GM12878 (cell line): ENCODE results near the gene RREB1. TPM values are rescaled to one million over a fixed set of nuclear protein-coding genes. Genes with fewer than 3 reads are reported as not detected.

Source experiments
- ATAC-seq: fragments of 200-7000 bp; cut with Tn5 transposase; 3 replicates; pipeline ENCODE4 v1.9.1; 2020; ENCODE audit warnings: mild to moderate bottlenecking, moderate library complexity
- BruUV-seq: library from RNA; stranded (reverse); fragments of 400-500 nt; replicated peaks from 2 replicates; lab custom pipeline; 2021; lab: Mats Ljungman, UMichigan
- CTCF ChIA-PET: fragments of 300-600 bp; sonication (Branson Sonifier 250); formaldehyde crosslinking; extraction: SDS; loops from one replicate; lab custom pipeline; 2021; ENCODE audit warnings: inconsistent platforms; lab: Yijun Ruan, JAX
- POLR2A ChIA-PET: fragments of 350-600 bp; formaldehyde crosslinking; extraction: SDS; loops from one replicate; lab custom pipeline; 2021; ENCODE audit warnings: inconsistent platforms; lab: Charles Lee
- RAD21 ChIA-PET: fragments of 300-600 bp; sonication (Branson Sonifier 250); formaldehyde crosslinking; loops from one replicate; lab custom pipeline; 2023; ENCODE audit warnings: antibody characterized with exemption; ENCODE audit not compliant: unreplicated experiment; lab: Charles Lee
- SMC1A ChIA-PET: fragments of 300-600 bp; sonication (Branson Sonifier 250); formaldehyde crosslinking; loops from one replicate; lab custom pipeline; 2023; ENCODE audit not compliant: unreplicated experiment, uncharacterized antibody; lab: Charles Lee
- DNase-seq: peaks from one replicate; pipeline ENCODE4 v3.0.0-alpha.2; 2011; ENCODE audit warnings: low read depth, low spot score
- FAIRE-seq: peaks from 3 replicates; lab custom pipeline; 2011; peaks lifted over from hg19 to GRCh38; lab: Jason Lieb, UNC
- H2AFZ ChIP-seq: 2 replicates; pipeline ENCODE4 v1.6.0; 2011; ENCODE audit warnings: low read depth, low read length, control low read depth; ENCODE audit not compliant: control insufficient read depth
- H3K27ac ChIP-seq: 2 replicates; pipeline ENCODE4 v1.5.1; 2011; ENCODE audit warnings: control low read depth; ENCODE audit not compliant: control insufficient read depth, insufficient read depth
- H3K27me3 ChIP-seq, 2 experiments: replicated peaks in 1 of 2; 2 replicates each; pipeline versions ENCODE4 v1.6.0 to v1.6.1; 2011; ENCODE audit warnings: low read length in 1 of 2; ENCODE audit not compliant: control insufficient read depth in 2 of 2, insufficient read depth in 2 of 2
- H3K36me3 ChIP-seq, 2 experiments: 2 replicates each; pipeline ENCODE4 v1.5.1; 2011; ENCODE audit warnings: low read length in 1 of 2; ENCODE audit not compliant: control insufficient read depth in 2 of 2, insufficient read depth in 2 of 2
- H3K4me1 ChIP-seq: 2 replicates; pipeline ENCODE4 v1.6.1; 2011; ENCODE audit warnings: mild to moderate bottlenecking, low read length, moderate library complexity, mixed read lengths; ENCODE audit not compliant: control insufficient read depth, insufficient read depth
- H3K4me2 ChIP-seq: 2 replicates; pipeline ENCODE4 v1.6.0; 2011; ENCODE audit warnings: control low read depth; ENCODE audit not compliant: control insufficient read depth, insufficient read depth
- H3K4me3 ChIP-seq: fragments of 200-600 bp; sonication (generic); 2 replicates; pipeline ENCODE4 v1.5.1; 2016
- H3K79me2 ChIP-seq: 2 replicates; pipeline ENCODE4 v1.6.0; 2011; ENCODE audit warnings: low read length; ENCODE audit not compliant: control insufficient read depth, insufficient read depth
- H3K9ac ChIP-seq: 2 replicates; pipeline ENCODE4 v1.8.0; 2011; ENCODE audit warnings: low read length, control low read depth, mixed read lengths; ENCODE audit not compliant: control insufficient read depth, insufficient read depth
- H3K9me3 ChIP-seq: replicated peaks from 3 replicates; pipeline ENCODE4 v1.5.1; 2011; ENCODE audit warnings: mild to moderate bottlenecking, low read length; ENCODE audit not compliant: control insufficient read depth, insufficient read depth
- H4K20me1 ChIP-seq: 2 replicates; pipeline ENCODE4 v1.6.0; 2011; ENCODE audit not compliant: control insufficient read depth, insufficient read depth
- BMI1 ChIP-seq: fragments of 450-650 bp; IDR thresholded peaks from 2 replicates; pipeline ENCODE4 v1.6.1; 2016; ENCODE audit warnings: mild to moderate bottlenecking, moderate library complexity, borderline replicate concordance
- CHD4 ChIP-seq: fragments of 200-600 bp; sonication (generic); IDR thresholded peaks from 2 replicates; pipeline ENCODE4 v1.6.1; 2016; ENCODE audit warnings: mild to moderate bottlenecking
- GATAD2B ChIP-seq: fragments of 450-650 bp; conservative IDR thresholded peaks from 2 replicates; pipeline ENCODE4 v1.6.1; 2017; ENCODE audit warnings: low read depth, mild to moderate bottlenecking, moderate library complexity
- HDAC2 ChIP-seq: fragments of 200-600 bp; sonication (generic); IDR thresholded peaks from 2 replicates; pipeline ENCODE4 v1.6.1; 2017
- JUND ChIP-seq: IDR thresholded peaks from 2 replicates; pipeline ENCODE4 v1.6.1; 2012; ENCODE audit warnings: low read depth, mild to moderate bottlenecking, low read length, improper control_type of control experiment, moderate library complexity
- MTA2 ChIP-seq: fragments of 450-650 bp; IDR thresholded peaks from 2 replicates; pipeline ENCODE4 v1.6.1; 2016; ENCODE audit warnings: low read depth, mild to moderate bottlenecking, moderate library complexity
- MYB ChIP-seq: fragments of 150-350 bp; IDR thresholded peaks from 2 replicates; pipeline ENCODE4 v1.6.1; 2014; ENCODE audit warnings: mild to moderate bottlenecking, low read depth, low read length, borderline replicate concordance
- PAX5 ChIP-seq: IDR thresholded peaks from 2 replicates; pipeline ENCODE4 v1.6.1; 2011; ENCODE audit warnings: low read depth, low read length, borderline replicate concordance
- POU2F2 ChIP-seq: IDR thresholded peaks from 3 replicates; pipeline ENCODE4 v1.6.1; 2011; ENCODE audit warnings: low read depth, mild to moderate bottlenecking, low read length, borderline replicate concordance
- SMARCA5 ChIP-seq: fragments of 450-650 bp; IDR thresholded peaks from 2 replicates; pipeline ENCODE4 v1.6.1; 2017; ENCODE audit warnings: mild to moderate bottlenecking
- SP1 ChIP-seq: IDR thresholded peaks from one replicate; pipeline ENCODE4 v1.6.1; 2011; ENCODE audit warnings: low read depth, low read length
- YBX1 ChIP-seq: fragments of 450-650 bp; IDR thresholded peaks from 2 replicates; pipeline ENCODE4 v1.6.1; 2016; ENCODE audit warnings: antibody characterized with exemption
- ZNF217 ChIP-seq: fragments of 450-650 bp; IDR thresholded peaks from 2 replicates; pipeline ENCODE4 v1.6.1; 2017; ENCODE audit warnings: antibody characterized with exemption, mild to moderate bottlenecking
- WGBS: methylation state at CpG from one replicate; pipeline ENCODE4 v1.1.6; 2016; ENCODE audit warnings: low lambda C conversion rate; ENCODE audit not compliant: insufficient replicate concordance, insufficient coverage; ENCODE audit errors: missing lambda C conversion rate; 5-methylcytosine and 5-hydroxymethylcytosine counted together
- in situ Hi-C: fragments of 300-500 bp; cut with MboI; formaldehyde crosslinking; loops from 9 replicates; pipeline ENCODE4 v1.14.3; 2018; ENCODE audit warnings: mixed read lengths
- intact Hi-C: fragments of 100-400 bp; cut with micrococcal nuclease; formaldehyde crosslinking; loops from one replicate; pipeline ENCODE4 v1.14.2; 2022; ENCODE audit not compliant: unreplicated experiment
- polyA plus RNA-seq, 11 experiments: library from polyadenylated mRNA; depleted of rRNA in 4 of 11; unstranded in 6 of 11; stranded (reverse) in 5 of 11; fragments of >200 nt; fragmentation: Nextera tagmentation in 4 of 11; fragmentation: Illumina TruSeq in 1 of 11; extraction: Ambion mirVana in 4 of 11; extraction: Trizol in 1 of 11; gene quantifications; 1 replicate in 1 of 11; 2 replicates in 10 of 11; pipeline versions ENCODE4 v1.2.1 to v1.2.3, GENCODE V29; 2011 to 2016; ENCODE audit warnings: inconsistent platforms in 2 of 11, missing spikeins in 2 of 11, low read depth in 1 of 11
- total RNA-seq, 4 experiments: library from RNA; depleted of rRNA in 3 of 4; stranded (reverse); fragments of >200 nt in 3 of 4; fragmentation: Illumina TruSeq in 1 of 4; extraction: Trizol in 1 of 4; gene quantifications; 2 replicates each; pipeline versions ENCODE4 v1.2.1 to v1.2.3, GENCODE V29; 2013 to 2021
- TF ChIP-seq, protein P1 (sequence below): fragments of 450-650 bp; IDR thresholded peaks from 2 replicates; pipeline ENCODE4 v1.6.1; 2018; ENCODE audit warnings: borderline replicate concordance, mild to moderate bottlenecking; ENCODE audit not compliant: partially characterized antibody
- TF ChIP-seq, protein P2 (sequence below): fragments of 450-650 bp; IDR thresholded peaks from 2 replicates; pipeline ENCODE4 v1.6.1; 2016; ENCODE audit warnings: mild to moderate bottlenecking, moderate library complexity, borderline replicate concordance
- TF ChIP-seq, protein P3 (sequence below): IDR thresholded peaks from 2 replicates; pipeline ENCODE4 v1.6.1; 2011; ENCODE audit warnings: mild to moderate bottlenecking, low read depth, low read length, moderate library complexity; ENCODE audit not compliant: insufficient replicate concordance

RREB1 gene
- total and polyA plus RNA-seq, 10 of the 15 experiments (the other 5 are each of a cell fraction or from before 2014, with no cell fraction given): 1.9 to 30.3 (median 8.6) TPM

DNA sequence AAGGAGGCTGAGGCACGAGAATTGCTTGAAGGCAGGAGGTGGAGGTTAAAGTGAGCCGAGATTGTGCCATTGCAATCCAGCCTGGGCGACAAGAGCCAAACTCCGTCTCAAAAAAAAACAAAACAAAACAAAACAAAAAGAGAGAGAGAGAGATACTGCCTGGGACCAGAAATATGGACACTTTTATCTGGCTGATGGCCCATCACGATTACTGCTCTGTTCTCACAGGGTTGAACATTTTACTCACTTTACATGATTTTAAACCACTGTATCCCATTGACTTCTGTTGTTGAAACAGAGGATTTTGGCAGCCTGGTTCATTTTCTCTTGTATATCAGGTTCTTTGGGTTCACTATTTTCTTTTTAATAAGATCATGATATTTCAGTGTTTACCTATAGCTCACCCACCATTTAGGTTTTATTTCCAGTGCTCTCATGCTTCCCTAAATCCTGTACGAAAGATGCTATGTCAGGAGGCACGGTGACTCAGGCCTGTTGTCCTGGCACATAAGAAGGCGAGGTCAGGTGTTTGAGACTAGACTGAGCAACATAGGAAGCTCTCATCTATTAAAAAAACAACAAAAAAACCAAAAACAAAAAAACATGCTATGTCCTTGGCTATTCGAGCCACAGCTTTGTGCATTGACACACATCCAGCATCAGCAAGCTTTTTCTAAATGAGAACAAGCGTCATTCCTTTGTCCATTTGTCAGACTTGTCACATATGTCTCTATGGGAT lies 34.5 kb upstream of the RREB1 start:
- Histone ChIP-seq H3K4me1 (peaks cover 7% of the 10 kb centered on the region), H3K4me2 (peak overlapping the region; percentile 81), H4K20me1 (no peaks in the 10 kb centered on the region), H3K27ac (no peak overlapping the region), H3K36me3 (no peaks in the 10 kb centered on the region), H3K9ac (0 out of 2 replicates have a peak overlapping the region, but pooled peaks have one; percentile 12), H3K79me2 (no peaks in the 10 kb centered on the region), H3K4me3 (no peak overlapping the region), H2AFZ (peak overlapping the region; percentile 16; the same call in 1 of the 2 replicates), H3K27me3 (no peaks in the 10 kb centered on the region), H3K9me3 (no peaks in the 10 kb centered on the region)
- DNase-seq (no peak), ATAC-seq (no peak), FAIRE-seq (no peak)
- intact Hi-C loops: no loop called here
- in situ Hi-C loops: no loop called here
- ChIA-PET SMC1A (interaction anchor here (0.5 to 2.0 kb wide), 22 partner anchors 9 to 330 kb away, joined by 3 to 15 read pairs (median 3); no protein-coding TSS in a partner anchor), CTCF (interaction anchor here (0.6 to 2.7 kb wide), 8 partner anchors 13 to 285 kb away, joined by 3 to 15 read pairs (median 4); no protein-coding TSS in a partner anchor), RAD21 (interaction anchor here (0.6 to 3.5 kb wide), 24 partner anchors 14 to 391 kb away, joined by 3 to 18 read pairs (median 3); no protein-coding TSS in a partner anchor), POLR2A (interaction anchor here (0.6 to 1.3 kb wide), 5 partner anchors 42 to 207 kb away, joined by 3 to 6 read pairs (median 3); no protein-coding TSS in a partner anchor)
- 46% methylated on average over 9 of the region's 10 CpGs for WGBS
- no TSS peak for BruUV-seq
- TF ChIP-seq, protein P1, sequence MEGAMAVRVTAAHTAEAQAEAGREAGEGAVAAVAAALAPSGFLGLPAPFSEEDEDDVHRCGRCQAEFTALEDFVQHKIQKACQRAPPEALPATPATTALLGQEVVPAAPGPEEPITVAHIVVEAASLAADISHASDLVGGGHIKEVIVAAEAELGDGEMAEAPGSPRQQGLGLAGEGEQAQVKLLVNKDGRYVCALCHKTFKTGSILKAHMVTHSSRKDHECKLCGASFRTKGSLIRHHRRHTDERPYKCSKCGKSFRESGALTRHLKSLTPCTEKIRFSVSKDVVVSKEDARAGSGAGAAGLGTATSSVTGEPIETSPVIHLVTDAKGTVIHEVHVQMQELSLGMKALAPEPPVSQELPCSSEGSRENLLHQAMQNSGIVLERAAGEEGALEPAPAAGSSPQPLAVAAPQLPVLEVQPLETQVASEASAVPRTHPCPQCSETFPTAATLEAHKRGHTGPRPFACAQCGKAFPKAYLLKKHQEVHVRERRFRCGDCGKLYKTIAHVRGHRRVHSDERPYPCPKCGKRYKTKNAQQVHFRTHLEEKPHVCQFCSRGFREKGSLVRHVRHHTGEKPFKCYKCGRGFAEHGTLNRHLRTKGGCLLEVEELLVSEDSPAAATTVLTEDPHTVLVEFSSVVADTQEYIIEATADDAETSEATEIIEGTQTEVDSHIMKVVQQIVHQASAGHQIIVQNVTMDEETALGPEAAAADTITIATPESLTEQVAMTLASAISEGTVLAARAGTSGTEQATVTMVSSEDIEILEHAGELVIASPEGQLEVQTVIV: no peak
- TF ChIP-seq SMARCA5: 0 out of 2 replicates have a peak, but pooled peaks have one; percentile 31
- TF ChIP-seq, protein P2, sequence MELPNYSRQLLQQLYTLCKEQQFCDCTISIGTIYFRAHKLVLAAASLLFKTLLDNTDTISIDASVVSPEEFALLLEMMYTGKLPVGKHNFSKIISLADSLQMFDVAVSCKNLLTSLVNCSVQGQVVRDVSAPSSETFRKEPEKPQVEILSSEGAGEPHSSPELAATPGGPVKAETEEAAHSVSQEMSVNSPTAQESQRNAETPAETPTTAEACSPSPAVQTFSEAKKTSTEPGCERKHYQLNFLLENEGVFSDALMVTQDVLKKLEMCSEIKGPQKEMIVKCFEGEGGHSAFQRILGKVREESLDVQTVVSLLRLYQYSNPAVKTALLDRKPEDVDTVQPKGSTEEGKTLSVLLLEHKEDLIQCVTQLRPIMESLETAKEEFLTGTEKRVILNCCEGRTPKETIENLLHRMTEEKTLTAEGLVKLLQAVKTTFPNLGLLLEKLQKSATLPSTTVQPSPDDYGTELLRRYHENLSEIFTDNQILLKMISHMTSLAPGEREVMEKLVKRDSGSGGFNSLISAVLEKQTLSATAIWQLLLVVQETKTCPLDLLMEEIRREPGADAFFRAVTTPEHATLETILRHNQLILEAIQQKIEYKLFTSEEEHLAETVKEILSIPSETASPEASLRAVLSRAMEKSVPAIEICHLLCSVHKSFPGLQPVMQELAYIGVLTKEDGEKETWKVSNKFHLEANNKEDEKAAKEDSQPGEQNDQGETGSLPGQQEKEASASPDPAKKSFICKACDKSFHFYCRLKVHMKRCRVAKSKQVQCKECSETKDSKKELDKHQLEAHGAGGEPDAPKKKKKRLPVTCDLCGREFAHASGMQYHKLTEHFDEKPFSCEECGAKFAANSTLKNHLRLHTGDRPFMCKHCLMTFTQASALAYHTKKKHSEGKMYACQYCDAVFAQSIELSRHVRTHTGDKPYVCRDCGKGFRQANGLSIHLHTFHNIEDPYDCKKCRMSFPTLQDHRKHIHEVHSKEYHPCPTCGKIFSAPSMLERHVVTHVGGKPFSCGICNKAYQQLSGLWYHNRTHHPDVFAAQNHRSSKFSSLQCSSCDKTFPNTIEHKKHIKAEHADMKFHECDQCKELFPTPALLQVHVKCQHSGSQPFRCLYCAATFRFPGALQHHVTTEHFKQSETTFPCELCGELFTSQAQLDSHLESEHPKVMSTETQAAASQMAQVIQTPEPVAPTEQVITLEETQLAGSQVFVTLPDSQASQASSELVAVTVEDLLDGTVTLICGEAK: no peak
- no peak for TF ChIP-seq YBX1
- no peak for TF ChIP-seq POU2F2
- peak; percentile 36; the same call in 1 of the 2 replicates for TF ChIP-seq BMI1
- TF ChIP-seq MTA2: no peak
- TF ChIP-seq HDAC2: no peak
- no peak for TF ChIP-seq MYB
- no peak for TF ChIP-seq CHD4
- TF ChIP-seq, protein P3, sequence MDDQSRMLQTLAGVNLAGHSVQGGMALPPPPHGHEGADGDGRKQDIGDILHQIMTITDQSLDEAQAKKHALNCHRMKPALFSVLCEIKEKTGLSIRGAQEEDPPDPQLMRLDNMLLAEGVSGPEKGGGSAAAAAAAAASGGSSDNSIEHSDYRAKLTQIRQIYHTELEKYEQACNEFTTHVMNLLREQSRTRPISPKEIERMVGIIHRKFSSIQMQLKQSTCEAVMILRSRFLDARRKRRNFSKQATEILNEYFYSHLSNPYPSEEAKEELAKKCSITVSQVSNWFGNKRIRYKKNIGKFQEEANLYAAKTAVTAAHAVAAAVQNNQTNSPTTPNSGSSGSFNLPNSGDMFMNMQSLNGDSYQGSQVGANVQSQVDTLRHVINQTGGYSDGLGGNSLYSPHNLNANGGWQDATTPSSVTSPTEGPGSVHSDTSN: peak; percentile 15
- no peak for TF ChIP-seq SP1
- TF ChIP-seq ZNF217: no peak
- 0 out of 2 replicates have a peak, but pooled peaks have one; percentile 13 for TF ChIP-seq GATAD2B
- no peak for TF ChIP-seq PAX5
- TF ChIP-seq JUND: no peak
